GM18951 (cell line): ENCODE measurements around the gene CCDC47.

ENCODE experiments used
- POLR2A ChIP-seq: IDR thresholded peaks from 4 replicates; pipeline ENCODE4 v1.6.1; 2011; ENCODE audit warnings: mild to moderate bottlenecking; ENCODE audit not compliant: insufficient read length, insufficient read depth; ENCODE audit errors: extremely low read depth
- in situ Hi-C: fragments of 300-500 bp; cut with MboI; formaldehyde crosslinking; loops from one replicate; pipeline ENCODE4 v1.12.0; 2022; ENCODE audit warnings: low sequenced_read_pairs, mixed read lengths, inconsistent platforms; ENCODE audit not compliant: unreplicated experiment

CCDC47 gene

GRCh38 chr17:63773272-63774140 is at the start of gene CCDC47:
CCDC47 (minus strand) TSS chr17:63773597; CDS start chr17:63766175, 7,422 bp downstream.
- in situ Hi-C loops, result no loop called here
- TF ChIP-seq POLR2A, result peak; percentile 94

GRCh38 chr17:63822537-63822936 is 49.1 kb upstream of the CCDC47 start:
- in situ Hi-C loops, result no loop called here
- no peak for TF ChIP-seq POLR2A

DNA sequence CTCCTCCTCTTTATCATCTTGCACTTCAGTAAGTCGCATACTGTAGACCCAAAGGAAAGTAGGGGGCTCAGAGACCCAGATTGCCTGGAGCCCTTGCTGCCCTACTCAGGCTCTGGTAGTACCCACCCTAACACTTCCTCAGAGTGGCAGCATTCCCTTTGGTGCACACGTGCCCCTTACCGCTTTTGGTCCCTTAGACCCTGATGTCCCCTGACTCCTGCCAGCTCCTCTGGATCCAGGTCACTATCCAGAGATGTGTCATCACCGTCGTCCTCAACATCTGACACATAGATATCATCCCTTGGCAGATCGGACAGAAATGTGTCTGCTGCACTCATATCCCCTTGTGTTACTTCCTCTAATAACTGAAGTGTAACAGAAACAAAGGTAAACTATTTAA is 48.4 kb upstream of the CCDC47 start:
- TF ChIP-seq POLR2A, result no peak
- in situ Hi-C loops, result no loop called here

DNA sequence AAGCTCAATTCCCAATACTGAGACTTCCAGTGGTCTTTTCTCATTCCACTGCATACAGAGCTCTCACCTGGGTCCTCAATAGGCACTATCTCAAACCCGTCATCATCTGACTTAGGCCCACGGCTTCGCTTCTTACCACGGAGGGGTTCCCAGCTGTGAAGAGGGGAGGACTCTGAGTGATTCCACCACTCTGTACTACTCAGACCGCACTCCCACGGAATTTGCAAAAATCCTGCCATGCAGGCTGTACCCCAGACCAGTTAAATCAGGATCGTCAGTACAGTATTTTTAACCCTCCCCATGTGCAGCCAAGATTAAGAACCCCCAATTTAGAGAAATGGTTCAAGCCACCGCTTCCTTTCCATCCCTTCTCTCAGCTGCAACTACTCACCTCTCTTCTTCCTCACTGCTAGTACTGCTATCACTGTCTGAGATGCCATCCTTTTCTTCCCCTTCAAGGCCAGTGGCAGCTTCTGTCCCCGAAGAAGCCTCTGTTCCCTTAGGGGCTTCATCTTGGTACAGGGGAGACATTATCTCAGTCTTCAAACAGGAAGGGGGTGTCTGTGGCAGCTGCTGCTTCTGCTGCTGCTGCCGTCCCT is 47.7 kb upstream of the CCDC47 start:
- in situ Hi-C loops, result no loop called here
- no peak for TF ChIP-seq POLR2A

GRCh38 chr17:63819585-63820537 is 46.5 kb upstream of the CCDC47 start:
- TF ChIP-seq POLR2A, result peak; percentile 22
- in situ Hi-C loops, result no loop called here

- in situ Hi-C loops, result no loop called here
- no peak for TF ChIP-seq POLR2A
Observed at GRCh38 chr17:63819131-63819530, 45.7 kb upstream of the CCDC47 start.

GRCh38 chr17:63817736-63818385 is 44.5 kb upstream of the CCDC47 start:
- no peak for TF ChIP-seq POLR2A
- in situ Hi-C loops, result no loop called here

GRCh38 chr17:63816669-63817068 is 43.3 kb upstream of the CCDC47 start:
- TF ChIP-seq POLR2A, result no peak
- in situ Hi-C loops, result no loop called here

GRCh38 chr17:63816123-63816522 is 42.7 kb upstream of the CCDC47 start:
- in situ Hi-C loops, result no loop called here
- no peak for TF ChIP-seq POLR2A

DNA sequence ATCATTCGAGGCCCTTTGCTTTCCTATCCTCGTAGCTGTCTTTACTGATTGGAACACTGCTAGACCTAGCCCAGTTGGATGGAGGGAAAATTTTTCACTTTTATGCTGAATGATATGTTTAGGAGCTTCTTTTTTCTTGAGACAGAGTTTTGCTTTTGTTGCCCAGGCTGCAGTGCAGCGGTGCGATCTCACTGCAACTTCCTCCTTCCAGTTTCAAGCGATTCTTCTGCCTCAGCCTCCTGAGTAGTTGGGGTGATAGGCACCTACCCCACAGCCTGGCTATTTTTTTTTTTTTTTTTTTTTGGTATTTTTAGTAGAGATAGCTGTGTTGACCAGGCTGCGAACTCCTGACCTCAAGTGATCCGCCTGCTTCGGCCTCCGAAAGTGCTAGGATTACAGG is 36.6 kb upstream of the CCDC47 start:
- in situ Hi-C loops, result no loop called here
- no peak for TF ChIP-seq POLR2A

DNA sequence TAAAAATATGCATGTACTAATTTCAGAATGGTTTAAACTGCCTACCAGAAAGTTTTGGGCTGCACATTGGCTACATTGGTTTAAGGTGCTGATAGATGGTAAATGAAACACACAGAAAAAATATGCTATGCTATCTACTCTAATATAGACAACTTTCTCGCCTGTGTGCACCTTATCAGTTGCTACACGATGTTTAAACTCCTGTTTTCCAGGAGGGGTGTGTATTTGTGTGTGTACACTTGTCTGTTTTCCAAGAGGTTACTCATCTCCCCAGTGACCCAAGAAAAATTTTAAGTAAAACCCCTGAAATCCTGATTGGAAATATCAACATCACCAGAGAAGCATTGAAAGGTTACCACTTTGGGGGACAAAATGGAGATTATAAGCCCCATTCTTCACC is 32.2 kb upstream of the CCDC47 start:
- in situ Hi-C loops, result no loop called here
- TF ChIP-seq POLR2A, result no peak

GRCh38 chr17:63804328-63804727 is 30.9 kb upstream of the CCDC47 start:
- no peak for TF ChIP-seq POLR2A
- in situ Hi-C loops, result no loop called here

GRCh38 chr17:63800783-63801182 is 27.4 kb upstream of the CCDC47 start:
- in situ Hi-C loops, result no loop called here
- TF ChIP-seq POLR2A, result no peak
